ENCODE results near the gene SUPT3H.

The SUPT3H gene

GRCh38 chr6:45032426-45032825 is 345.3 kb downstream of the SUPT3H start:
- TF ChIP-seq CEBPB (IDR thresholded peaks at IDR 0.05) (peak; percentile 56; the same call in 1 of the 2 replicates), NFIC (IDR thresholded peaks at IDR 0.05) (no peak)

- TF ChIP-seq EGR1 (IDR thresholded peaks at IDR 0.05), result no peak
- no peak for TF ChIP-seq ZBTB7A (IDR thresholded peaks at IDR 0.05; ENCODE audit: low read depth)
- TF ChIP-seq YY1 (IDR thresholded peaks at IDR 0.05; ENCODE audit: low read depth), result no peak
- no peak for TF ChIP-seq TCF12 (IDR thresholded peaks at IDR 0.05; ENCODE audit: low read depth)
- TF ChIP-seq TAF1 (IDR thresholded peaks at IDR 0.05; ENCODE audit: low read depth), result no peak
- no peak for TF ChIP-seq TEAD4 (IDR thresholded peaks at IDR 0.05)
- no peak for TF ChIP-seq RAD21 (IDR thresholded peaks at IDR 0.05; ENCODE audit: low read depth)
- no peak for TF ChIP-seq USF1 (IDR thresholded peaks at IDR 0.05)
Observed at GRCh38 chr6:45031601-45032000, 346.1 kb downstream of the SUPT3H start.

GRCh38 chr6:45027126-45027525 is 350.6 kb downstream of the SUPT3H start:
- TF ChIP-seq TAF1 (IDR thresholded peaks at IDR 0.05; ENCODE audit: low read depth), result no peak
- TF ChIP-seq NFIC (IDR thresholded peaks at IDR 0.05), result no peak
- no peak for TF ChIP-seq FOXM1 (IDR thresholded peaks at IDR 0.05; ENCODE audit: borderline replicate concordance, low read depth)
- TF ChIP-seq EGR1 (IDR thresholded peaks at IDR 0.05), result no peak
- no peak for TF ChIP-seq YY1 (IDR thresholded peaks at IDR 0.05; ENCODE audit: low read depth)
- TF ChIP-seq REST (IDR thresholded peaks at IDR 0.05; ENCODE audit: low read depth), result no peak
- TF ChIP-seq RAD21 (IDR thresholded peaks at IDR 0.05; ENCODE audit: low read depth), result no peak
- TF ChIP-seq MAX (IDR thresholded peaks at IDR 0.05), result no peak
- TF ChIP-seq ZBTB7A (IDR thresholded peaks at IDR 0.05; ENCODE audit: low read depth), result no peak
- no peak for TF ChIP-seq TCF12 (IDR thresholded peaks at IDR 0.05; ENCODE audit: low read depth)
- TF ChIP-seq USF1 (IDR thresholded peaks at IDR 0.05), result no peak
- no peak for TF ChIP-seq EP300 (IDR thresholded peaks at IDR 0.05; ENCODE audit: borderline replicate concordance)
- TF ChIP-seq TEAD4 (IDR thresholded peaks at IDR 0.05), result no peak

- TF ChIP-seq TCF12 (IDR thresholded peaks at IDR 0.05; ENCODE audit: low read depth), result no peak
- no peak for TF ChIP-seq ZBTB7A (IDR thresholded peaks at IDR 0.05; ENCODE audit: low read depth)
- no peak for TF ChIP-seq TEAD4 (IDR thresholded peaks at IDR 0.05)
- TF ChIP-seq RAD21 (IDR thresholded peaks at IDR 0.05; ENCODE audit: low read depth), result no peak
- TF ChIP-seq YY1 (IDR thresholded peaks at IDR 0.05; ENCODE audit: low read depth), result no peak
- no peak for TF ChIP-seq EP300 (IDR thresholded peaks at IDR 0.05; ENCODE audit: borderline replicate concordance)
- no peak for TF ChIP-seq CREB1 (IDR thresholded peaks at IDR 0.05; ENCODE audit: low read depth)
- no peak for TF ChIP-seq USF1 (IDR thresholded peaks at IDR 0.05)
- TF ChIP-seq TAF1 (IDR thresholded peaks at IDR 0.05; ENCODE audit: low read depth), result no peak
- TF ChIP-seq CEBPB (IDR thresholded peaks at IDR 0.05), result no peak
- no peak for TF ChIP-seq FOXM1 (IDR thresholded peaks at IDR 0.05; ENCODE audit: borderline replicate concordance, low read depth)
- TF ChIP-seq EGR1 (IDR thresholded peaks at IDR 0.05), result no peak
- no peak for TF ChIP-seq REST (IDR thresholded peaks at IDR 0.05; ENCODE audit: low read depth)
- TF ChIP-seq NFIC (IDR thresholded peaks at IDR 0.05), result no peak
- TF ChIP-seq MAX (IDR thresholded peaks at IDR 0.05), result no peak
Observed at GRCh38 chr6:45026003-45026516, 351.7 kb downstream of the SUPT3H start.

GRCh38 chr6:45024610-45025009 is 353.1 kb downstream of the SUPT3H start:
- TF ChIP-seq CREB1 (IDR thresholded peaks at IDR 0.05; ENCODE audit: low read depth) (no peak), TAF1 (IDR thresholded peaks at IDR 0.05; ENCODE audit: low read depth) (no peak)

- no peak for TF ChIP-seq REST (IDR thresholded peaks at IDR 0.05; ENCODE audit: low read depth)
Observed at GRCh38 chr6:45021676-45022075, 356.1 kb downstream of the SUPT3H start.
